HG02870 (cell line): ENCODE measurements around the gene FHOD3.

Experiments
- ATAC-seq: cut with Tn5 transposase; IDR thresholded peaks from one replicate; pipeline ENCODE4 v1.9.1; 2021; ENCODE audit warnings: mild to moderate bottlenecking, moderate library complexity; ENCODE audit not compliant: unreplicated experiment

The FHOD3 gene

DNA sequence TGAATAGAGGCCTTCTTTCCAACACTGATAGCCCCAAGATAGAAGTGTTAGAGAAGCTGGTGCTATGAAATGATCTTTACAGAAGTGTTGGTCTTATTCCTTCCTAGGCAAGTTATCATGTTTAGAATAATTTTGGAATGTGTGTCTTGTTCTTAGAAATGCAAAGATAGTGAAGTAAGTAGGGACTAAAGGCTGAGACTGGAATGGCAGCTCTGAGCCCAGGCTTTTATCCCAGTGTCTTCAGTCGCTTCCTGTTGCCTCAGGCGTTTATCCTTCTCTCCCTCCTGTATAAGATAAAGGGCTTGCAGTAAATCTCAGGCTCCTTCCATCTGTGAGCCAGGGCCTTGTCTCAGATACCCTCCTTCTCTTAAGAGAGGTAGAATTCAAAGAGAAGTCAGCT is 313.1 kb downstream of the FHOD3 start:
- ATAC-seq = no peak

GRCh38 chr18:36613069-36613468 is 315.6 kb downstream of the FHOD3 start:
- ATAC-seq = no peak

DNA sequence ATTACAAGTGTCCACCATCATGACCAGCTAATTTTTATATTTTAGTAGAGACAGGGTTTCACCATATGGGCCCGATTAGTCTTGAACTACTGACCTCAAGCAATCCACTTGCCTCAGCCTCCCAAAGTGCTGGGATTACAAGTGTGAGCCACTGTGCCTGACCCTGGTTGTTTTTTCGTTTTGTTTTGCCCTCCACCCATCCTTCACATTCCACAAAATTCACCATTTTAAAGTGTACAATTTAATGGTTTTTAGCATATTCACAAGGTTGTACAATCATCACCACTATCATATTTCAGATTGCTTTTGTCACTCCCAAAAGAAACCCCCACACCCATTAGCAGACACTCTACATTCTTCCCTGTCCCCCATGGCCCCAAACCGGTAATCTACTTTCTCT is 316.3 kb downstream of the FHOD3 start:
- ATAC-seq = no peak

- ATAC-seq = no peak
Measured at GRCh38 chr18:36620788-36621187, 323.3 kb downstream of the FHOD3 start.

- no peak for ATAC-seq
Measured at GRCh38 chr18:36622610-36623009, 325.1 kb downstream of the FHOD3 start.

- no peak for ATAC-seq
Measured at GRCh38 chr18:36623091-36623490, 325.6 kb downstream of the FHOD3 start.

DNA sequence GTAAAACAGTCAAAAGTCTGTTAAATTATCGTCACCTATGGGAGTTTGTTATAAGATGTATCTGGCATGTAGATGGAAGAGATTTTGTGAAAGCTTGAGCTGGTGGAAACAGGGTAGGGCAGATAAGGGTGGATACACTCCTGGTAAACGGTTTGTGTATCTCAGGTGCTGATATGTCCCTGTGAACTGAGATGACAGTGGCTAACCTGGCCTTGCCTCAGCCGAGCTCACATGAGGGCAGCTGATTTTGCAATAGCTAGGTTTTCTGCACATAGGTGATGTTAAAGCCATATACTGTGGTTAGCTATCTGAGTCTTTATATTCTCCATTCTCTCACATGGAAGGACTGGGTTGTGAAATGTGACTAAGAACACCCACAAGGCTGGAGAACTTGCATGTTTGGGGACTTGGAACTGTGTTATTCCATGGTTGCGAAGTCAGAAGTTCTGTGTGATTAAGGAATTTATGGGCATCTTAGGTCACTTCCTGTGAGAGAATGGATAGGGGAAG is 326.2 kb downstream of the FHOD3 start:
- no peak for ATAC-seq

GRCh38 chr18:36624451-36625167 is 327.1 kb downstream of the FHOD3 start:
- no peak for ATAC-seq

- ATAC-seq = no peak
Measured at GRCh38 chr18:36625386-36625785, 327.9 kb downstream of the FHOD3 start.

- ATAC-seq = no peak
Measured at GRCh38 chr18:36627637-36628036, 330.1 kb downstream of the FHOD3 start.

DNA sequence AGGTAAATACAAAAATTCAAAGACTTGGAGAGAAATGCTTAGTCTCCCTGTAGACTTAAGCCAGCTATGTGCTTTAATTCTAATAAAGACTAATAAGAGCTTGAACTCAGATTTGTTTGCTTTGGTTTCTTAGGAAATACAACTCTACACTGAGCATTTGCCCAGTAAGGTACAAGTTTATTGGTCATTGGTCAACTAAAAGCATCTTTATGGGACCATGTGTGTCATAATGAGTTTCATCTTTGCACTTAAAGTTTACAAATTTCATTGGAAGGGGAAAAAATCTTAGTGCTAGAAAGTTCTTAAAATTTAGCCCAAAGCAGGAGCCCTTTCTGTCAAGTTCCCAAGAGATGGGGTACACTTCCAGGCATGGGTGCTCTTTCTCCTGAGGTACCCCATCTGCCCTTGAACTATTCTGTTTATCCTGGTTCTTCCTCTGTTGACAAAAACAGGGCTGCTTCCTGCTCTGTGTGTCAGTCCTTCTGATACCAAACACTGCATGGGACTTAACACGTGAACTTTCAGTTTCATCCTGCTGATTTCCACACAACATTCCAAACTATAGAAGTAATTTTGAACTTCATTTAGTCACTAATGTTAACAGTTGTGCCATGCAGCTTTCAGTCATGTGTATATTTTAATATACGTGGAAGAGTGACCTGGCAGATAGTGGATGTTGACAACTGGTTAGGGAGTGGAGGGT is 331.1 kb downstream of the FHOD3 start:
- no peak for ATAC-seq

DNA sequence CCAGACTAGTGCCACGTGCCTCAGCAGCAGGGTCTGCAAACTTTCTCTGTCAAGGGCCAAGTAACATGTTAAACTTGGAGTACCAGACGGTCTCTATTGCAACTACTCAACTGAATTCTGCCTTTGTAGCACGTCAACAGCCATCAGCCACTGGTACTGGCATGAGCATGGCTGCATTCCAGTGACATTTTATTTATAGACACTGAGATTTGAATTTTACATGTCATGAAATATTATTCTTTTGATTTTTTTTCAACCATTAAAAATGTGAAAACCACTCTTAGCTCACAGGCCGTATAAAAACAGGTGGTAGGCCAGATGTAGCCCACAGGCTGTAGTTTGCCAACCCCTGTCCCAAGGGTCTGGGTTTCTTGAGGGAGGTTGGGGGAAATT is 331.6 kb downstream of the FHOD3 start:
- ATAC-seq = no peak

DNA sequence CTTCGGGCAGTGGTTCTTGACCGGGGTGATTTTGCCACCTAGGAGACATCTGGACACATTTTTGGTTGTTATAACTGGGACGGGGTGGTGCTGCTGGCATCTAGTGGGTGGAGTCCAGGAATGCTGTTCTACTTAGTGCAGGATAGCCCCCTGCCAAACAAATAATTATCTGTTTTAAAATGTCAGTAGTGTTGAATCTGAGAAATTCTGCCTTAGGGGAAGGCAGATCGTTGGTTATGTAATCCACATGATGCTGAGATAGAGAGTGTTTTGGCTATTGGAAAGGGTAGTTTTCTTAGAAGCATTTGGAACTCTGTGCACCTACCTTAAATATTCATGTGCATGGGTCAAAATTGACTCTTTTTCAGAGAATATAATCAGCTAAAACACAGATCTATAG is 332.3 kb downstream of the FHOD3 start:
- ATAC-seq = no peak

- ATAC-seq = no peak
Measured at GRCh38 chr18:36630917-36631316, 333.4 kb downstream of the FHOD3 start.

DNA sequence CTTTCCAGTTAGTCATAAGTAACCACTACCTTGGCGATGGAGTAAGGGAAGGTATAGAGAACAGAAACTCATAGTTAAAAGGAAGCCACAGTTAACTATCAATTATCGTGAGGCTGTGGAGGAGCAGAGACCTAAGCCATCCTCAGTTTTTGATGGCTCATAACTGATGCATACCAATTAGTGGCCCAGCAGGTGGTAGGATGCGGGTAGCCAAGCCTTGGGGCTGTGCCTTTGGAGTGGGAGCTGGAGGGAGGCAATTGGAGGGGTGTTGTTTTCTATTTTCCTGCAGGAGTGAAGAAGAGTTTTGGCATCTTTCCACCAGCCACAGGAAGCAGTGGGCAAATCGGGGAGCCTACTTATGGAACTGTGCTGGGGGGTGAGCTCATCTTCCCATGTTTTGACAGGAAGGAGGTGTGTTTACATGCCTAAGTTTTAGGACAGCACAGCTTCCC is 336.5 kb downstream of the FHOD3 start:
- peak; percentile 30 for ATAC-seq

GRCh38 chr18:36634573-36635216 is 337.2 kb downstream of the FHOD3 start:
- ATAC-seq = no peak

DNA sequence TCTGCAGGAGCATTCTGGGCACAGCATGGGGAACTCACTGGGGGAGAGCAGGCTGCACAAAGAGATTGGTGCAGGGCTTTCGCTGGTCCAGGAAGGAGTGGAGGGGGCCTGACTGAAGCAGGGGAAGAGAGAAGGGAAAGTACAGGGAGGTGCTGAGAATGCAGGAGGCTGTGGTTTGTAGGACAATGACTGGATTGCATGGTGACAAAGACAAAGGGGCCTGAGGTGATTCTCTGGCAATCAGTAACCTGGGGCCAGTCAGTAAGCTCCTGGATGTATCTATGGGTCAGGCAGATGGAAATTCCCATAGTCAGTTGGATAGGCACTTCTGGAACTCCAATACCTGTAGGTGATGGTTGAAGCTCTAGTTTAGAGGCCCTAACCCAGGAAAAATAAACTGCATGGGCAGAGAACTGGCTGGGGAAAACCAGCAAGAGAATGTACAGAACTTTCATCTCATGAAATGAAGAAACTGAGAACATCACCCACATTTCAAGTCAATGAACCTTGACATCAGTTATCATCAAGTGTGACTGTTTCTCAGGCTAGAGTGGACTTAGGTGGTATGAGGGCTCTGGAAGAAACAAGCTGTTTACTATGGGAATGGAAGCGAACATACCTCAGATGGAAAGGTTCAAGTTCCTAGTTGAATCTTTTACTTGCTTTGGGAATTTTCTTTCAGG is 338.0 kb downstream of the FHOD3 start:
- ATAC-seq = peak; percentile 21

- ATAC-seq = peak; percentile 31
Measured at GRCh38 chr18:36636237-36636817, 338.8 kb downstream of the FHOD3 start.

- ATAC-seq = peak; percentile 94
Measured at GRCh38 chr18:36638224-36638623, 340.7 kb downstream of the FHOD3 start.

- ATAC-seq = no peak
Measured at GRCh38 chr18:36640021-36640952, 342.8 kb downstream of the FHOD3 start.
